GM20000 (cell line): ENCODE results near the gene TAS2R9.

Experiments used
- DNase-seq: peaks from one replicate; pipeline ENCODE4 v3.0.0; 2012; ENCODE audit warnings: low spot score
- TF ChIP-seq, protein P1 (sequence below): IDR thresholded peaks from 2 replicates; pipeline ENCODE4 v1.5.1; 2012; ENCODE audit warnings: mild to moderate bottlenecking, control low read depth; ENCODE audit errors: extremely low read depth, missing control alignments

TAS2R9 gene

DNA sequence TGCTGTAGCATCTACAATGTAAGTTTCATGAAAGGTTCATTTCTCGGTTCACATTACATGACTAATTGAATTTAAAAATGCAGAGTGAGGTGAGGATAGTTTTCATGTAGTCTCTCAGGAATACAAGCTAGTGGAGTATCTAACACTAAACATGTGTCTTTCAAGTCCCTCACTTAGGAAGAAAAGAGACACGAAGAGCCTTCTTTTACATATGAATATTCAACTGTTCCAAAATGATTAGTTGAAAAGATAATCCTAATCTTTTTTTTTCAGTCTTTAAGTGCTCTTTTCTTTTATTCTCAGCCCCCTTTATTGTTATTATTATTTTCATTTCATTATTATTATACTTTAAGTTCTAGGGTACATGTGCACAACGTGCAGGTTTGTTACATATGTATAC, 28.5 kb upstream of the TAS2R9 start:
- DNase-seq, result no peak

DNA sequence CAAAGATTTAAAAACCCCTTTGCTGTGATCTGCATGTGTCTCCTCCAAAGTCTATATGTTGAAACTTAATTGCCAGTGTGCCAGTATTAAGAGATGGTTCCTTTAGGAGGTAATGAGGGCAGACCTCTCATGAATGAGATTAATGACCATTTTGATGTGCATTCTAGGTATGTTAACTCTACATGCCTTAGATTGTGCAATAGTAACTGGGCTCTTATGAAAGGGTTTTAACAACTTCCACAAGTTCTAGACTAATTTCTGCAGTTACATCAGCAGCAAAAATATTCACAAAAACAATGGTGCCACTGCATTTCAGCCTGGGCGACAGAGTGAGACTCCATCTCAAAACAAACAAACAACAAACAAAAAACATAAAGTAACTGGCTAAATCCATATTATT, 20.0 kb upstream of the TAS2R9 start:
- DNase-seq, result no peak
- TF ChIP-seq, protein P1, sequence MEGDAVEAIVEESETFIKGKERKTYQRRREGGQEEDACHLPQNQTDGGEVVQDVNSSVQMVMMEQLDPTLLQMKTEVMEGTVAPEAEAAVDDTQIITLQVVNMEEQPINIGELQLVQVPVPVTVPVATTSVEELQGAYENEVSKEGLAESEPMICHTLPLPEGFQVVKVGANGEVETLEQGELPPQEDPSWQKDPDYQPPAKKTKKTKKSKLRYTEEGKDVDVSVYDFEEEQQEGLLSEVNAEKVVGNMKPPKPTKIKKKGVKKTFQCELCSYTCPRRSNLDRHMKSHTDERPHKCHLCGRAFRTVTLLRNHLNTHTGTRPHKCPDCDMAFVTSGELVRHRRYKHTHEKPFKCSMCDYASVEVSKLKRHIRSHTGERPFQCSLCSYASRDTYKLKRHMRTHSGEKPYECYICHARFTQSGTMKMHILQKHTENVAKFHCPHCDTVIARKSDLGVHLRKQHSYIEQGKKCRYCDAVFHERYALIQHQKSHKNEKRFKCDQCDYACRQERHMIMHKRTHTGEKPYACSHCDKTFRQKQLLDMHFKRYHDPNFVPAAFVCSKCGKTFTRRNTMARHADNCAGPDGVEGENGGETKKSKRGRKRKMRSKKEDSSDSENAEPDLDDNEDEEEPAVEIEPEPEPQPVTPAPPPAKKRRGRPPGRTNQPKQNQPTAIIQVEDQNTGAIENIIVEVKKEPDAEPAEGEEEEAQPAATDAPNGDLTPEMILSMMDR, result no peak

More for the DNA sequence above, 28.5 kb upstream of the TAS2R9 start:
- TF ChIP-seq, protein P1, result no peak

DNA sequence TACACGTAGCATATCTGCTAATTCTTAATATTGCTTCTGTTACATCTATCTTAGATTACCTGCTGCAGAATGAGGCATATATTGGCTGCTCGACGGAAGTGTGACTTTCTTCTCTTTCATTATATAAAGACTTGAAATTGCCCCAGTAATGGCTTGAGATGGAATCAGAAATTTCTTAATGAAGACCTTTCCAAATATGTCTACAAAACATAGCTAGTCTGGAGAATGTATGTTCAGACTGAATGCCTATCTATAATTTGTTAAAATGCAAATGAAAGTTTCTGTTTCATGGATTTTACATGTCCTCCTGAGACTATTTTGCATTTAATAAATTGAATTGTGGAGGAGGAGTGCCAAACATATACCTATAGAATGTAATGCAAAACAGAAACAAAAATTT, 16.3 kb upstream of the TAS2R9 start, which contains the start of gene TAS2R10:
TSS of gene TAS2R10 (minus strand) at position 101 of the 400 bp plus-strand sequence. CDS start at position 12, 89 bp downstream.
- no peak for DNase-seq
- TF ChIP-seq, protein P1, result no peak

DNA sequence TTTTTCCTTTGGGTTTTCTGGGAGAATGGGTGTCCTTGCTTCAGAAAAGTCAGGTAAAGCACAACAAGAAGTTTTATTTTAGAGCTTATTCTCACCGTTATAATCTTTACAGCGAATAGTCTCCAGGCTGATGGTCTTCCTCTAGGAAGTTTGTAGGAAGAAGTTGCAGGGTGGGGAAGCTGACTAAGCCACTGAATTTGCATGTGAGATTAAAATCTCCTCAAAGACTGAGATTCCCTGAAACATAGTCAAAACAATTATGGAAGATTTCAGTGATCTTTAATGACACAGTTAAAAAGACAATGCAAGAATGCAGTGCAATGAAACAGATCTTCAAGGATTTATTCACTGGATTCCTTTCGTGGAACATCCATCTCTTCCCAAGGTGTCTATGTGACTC, 15.0 kb upstream of the TAS2R9 start:
- TF ChIP-seq, protein P1, result no peak
- no peak for DNase-seq

DNA sequence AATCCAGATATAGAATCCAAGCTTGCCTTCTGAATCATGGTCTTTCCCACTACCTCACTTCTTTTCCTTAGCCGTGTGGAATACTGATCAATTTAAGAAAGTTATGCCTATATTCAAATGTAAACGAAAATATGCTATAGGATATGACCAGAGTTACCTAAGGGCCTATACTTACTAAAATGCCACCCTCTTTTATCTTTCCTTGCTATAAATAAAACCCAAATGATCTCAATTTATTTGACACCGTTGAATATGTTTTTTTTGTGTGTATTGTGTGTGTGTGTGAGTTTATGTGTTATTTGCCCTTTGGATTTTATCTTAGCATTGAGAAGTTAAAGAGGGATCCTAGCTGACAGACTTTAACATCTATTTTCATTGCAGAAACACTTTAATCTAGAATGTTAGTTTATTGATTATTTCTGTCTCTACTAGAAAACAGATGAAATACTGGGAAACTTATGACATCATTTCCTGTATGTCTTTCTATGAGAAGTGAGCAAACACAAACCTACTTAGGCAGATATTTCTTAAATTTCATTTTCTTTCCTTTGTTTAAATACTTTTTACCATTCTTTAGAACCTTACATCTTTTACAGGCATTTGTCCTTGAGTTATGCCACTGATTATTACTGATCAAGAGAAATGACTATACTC, 2.0 kb upstream of the TAS2R9 start:
- DNase-seq, result no peak
- TF ChIP-seq, protein P1, result no peak

DNA sequence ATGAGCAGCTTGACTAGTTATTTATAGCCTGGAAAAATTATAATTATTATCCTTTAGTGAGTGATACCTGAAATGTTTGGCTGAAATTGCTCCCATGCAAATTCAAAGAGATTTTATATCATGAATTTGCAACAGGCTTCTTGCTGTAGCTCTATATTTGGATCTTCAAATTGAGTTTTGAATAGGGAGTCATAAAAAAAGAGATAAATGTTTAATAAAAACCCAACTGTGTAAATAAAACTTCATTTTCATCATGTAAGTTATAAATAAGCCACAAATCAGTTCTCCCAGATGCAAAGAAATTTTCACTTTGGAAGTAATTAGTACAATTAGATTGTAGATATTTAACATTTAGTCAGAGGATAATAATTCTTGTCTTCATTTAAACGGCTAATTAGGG, 2.8 kb downstream of the TAS2R9 start, which contains the start of gene TAS2R8:
TSS of gene TAS2R8 (minus strand) at position 101 of the 400 bp plus-strand sequence. CDS start 306 bp downstream, outside the sequence.
- no peak for DNase-seq
- TF ChIP-seq, protein P1, result no peak

DNA sequence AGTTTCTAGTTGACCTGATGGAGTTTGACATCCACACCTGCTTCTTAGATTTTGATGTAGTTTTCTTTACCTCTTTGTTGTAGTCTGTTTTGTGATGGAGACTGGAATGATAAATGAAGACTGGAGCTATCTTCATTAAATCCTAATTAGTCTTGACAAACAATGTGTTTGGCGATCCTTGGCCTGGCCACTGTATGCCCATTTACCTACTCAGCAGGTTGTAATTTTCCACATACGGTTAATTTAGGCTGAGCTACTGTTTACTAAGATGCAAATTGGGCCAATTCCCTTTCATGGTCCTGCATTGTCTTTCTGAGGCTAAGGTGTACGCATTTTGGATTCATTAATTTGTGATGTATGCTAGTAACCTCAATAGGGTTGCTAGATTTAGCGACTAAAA, 7.4 kb downstream of the TAS2R9 start, which contains the start of gene TAS2R7:
TSS of gene TAS2R7 (minus strand) at position 41 of the 400 bp plus-strand sequence. CDS start 57 bp downstream, outside the sequence.
- no peak for DNase-seq
- TF ChIP-seq, protein P1, result no peak
